B cell (primary cell): ENCODE measurements around the gene IL36A. TPM values are rescaled to one million over a fixed set of nuclear protein-coding genes. Genes with fewer than 3 reads are reported as not detected.

ENCODE experiments used
- ATAC-seq: fragments of 200-7000 bp; cut with Tn5 transposase; one replicate; pipeline ENCODE4 v1.10.0; 2021; ENCODE audit warnings: low read depth, mild to moderate bottlenecking, moderate number of reproducible peaks, moderate library complexity
- CTCF ChIA-PET: fragments of 350-600 bp; sonication (Branson Sonifier 250); formaldehyde crosslinking; loops from one replicate; lab custom pipeline; 2021; ENCODE audit warnings: antibody characterized with exemption, inconsistent platforms; lab: Charles Lee
- POLR2A ChIA-PET: fragments of 350-600 bp; sonication (Branson Sonifier 250); formaldehyde crosslinking; loops from one replicate; lab custom pipeline; 2021; ENCODE audit warnings: antibody characterized with exemption; lab: Charles Lee
- DNase-seq: peaks from one replicate; pipeline ENCODE4 v3.0.0; 2013
- H2AFZ ChIP-seq: 2 replicates; pipeline ENCODE4 v1.6.1; 2012; ENCODE audit warnings: mild to moderate bottlenecking, low read depth, low read length; ENCODE audit not compliant: insufficient read depth, poor library complexity, severe bottlenecking
- H3K27ac ChIP-seq, 2 donors: 1 replicate in 1 of 2; 2 replicates in 1 of 2; pipeline ENCODE4 v1.5.1; 2012 to 2013; ENCODE audit warnings: low read length in 2 of 2, mild to moderate bottlenecking in 2 of 2, moderate library complexity in 1 of 2
- H3K27me3 ChIP-seq, 4 experiments: fragments of 200-600 bp in 1 of 4; sonication (generic) in 1 of 4; replicated peaks in 1 of 4; 1 replicate in 2 of 4; 2 replicates in 2 of 4; pipeline versions ENCODE4 v1.6.1 to v1.7.0; 2013 to 2016; ENCODE audit warnings: low read length in 3 of 4, mild to moderate bottlenecking in 2 of 4, mixed read lengths in 1 of 4, moderate library complexity in 1 of 4; ENCODE audit not compliant: insufficient read depth in 4 of 4, control insufficient read depth in 3 of 4; ENCODE audit errors: control extremely low read depth in 1 of 4
- H3K36me3 ChIP-seq, 2 experiments: replicated peaks in 1 of 2; 1 replicate in 1 of 2; 2 replicates in 1 of 2; pipeline versions ENCODE4 v1.6.1 to v1.7.1; 2013; ENCODE audit warnings: low read length in 1 of 2; ENCODE audit not compliant: insufficient read depth in 2 of 2, control insufficient read depth in 1 of 2; ENCODE audit errors: control extremely low read depth in 1 of 2, extremely low read depth in 1 of 2
- H3K4me1 ChIP-seq, 2 donors: fragments of 200-600 bp in 1 of 2; sonication (generic) in 1 of 2; 1 replicate in 1 of 2; 2 replicates in 1 of 2; pipeline versions ENCODE4 v1.5.1 to v1.6.1; 2013 to 2017; ENCODE audit warnings: low read length in 2 of 2; ENCODE audit not compliant: control insufficient read depth in 2 of 2, insufficient read depth in 2 of 2
- H3K4me2 ChIP-seq: replicated peaks from 2 replicates; pipeline ENCODE3; 2012; ENCODE audit warnings: mild to moderate bottlenecking, low read depth, low read length; ENCODE audit not compliant: poor library complexity, severe bottlenecking
- H3K4me3 ChIP-seq, 5 experiments: fragments of 200-600 bp in 1 of 5; sonication (generic) in 1 of 5; 1 replicate in 3 of 5; 2 replicates in 2 of 5; pipeline versions ENCODE4 v1.5.1 to v1.7.0; 2011 to 2016; ENCODE audit warnings: low read length in 4 of 5, mild to moderate bottlenecking in 4 of 5, low read depth in 2 of 5, control low read depth in 1 of 5, moderate library complexity in 1 of 5; ENCODE audit not compliant: insufficient read depth in 1 of 5; ENCODE audit errors: control extremely low read depth in 1 of 5, extremely low read depth in 1 of 5
- H3K79me2 ChIP-seq: fragments of 200-600 bp; sonication (generic); one replicate; pipeline ENCODE4 v1.6.0; 2016; ENCODE audit warnings: low read length; ENCODE audit not compliant: control insufficient read depth, insufficient read depth
- H3K9ac ChIP-seq: fragments of 200-600 bp; sonication (generic); 2 replicates; pipeline ENCODE4 v1.6.1; 2017; ENCODE audit warnings: mild to moderate bottlenecking, low read length, moderate library complexity
- H3K9me3 ChIP-seq, 3 donors: one replicate each; pipeline versions ENCODE4 v1.6.1 to v1.7.1; 2013; ENCODE audit warnings: low read length in 2 of 3; ENCODE audit not compliant: control insufficient read depth in 2 of 3, insufficient read depth in 1 of 3; ENCODE audit errors: control extremely low read depth in 1 of 3
- H4K20me1 ChIP-seq: 2 replicates; pipeline ENCODE4 v1.6.0; 2012; ENCODE audit warnings: mild to moderate bottlenecking, low read length; ENCODE audit not compliant: insufficient read depth, control insufficient read depth, poor library complexity, severe bottlenecking
- H3K27ac Mint-ChIP-seq: one replicate; pipeline ENCODE4 v1.8.0; 2021; ENCODE audit warnings: mixed read lengths
- H3K27me3 Mint-ChIP-seq: one replicate; pipeline ENCODE4 v1.8.0; 2021; ENCODE audit warnings: mixed read lengths
- H3K4me1 Mint-ChIP-seq: one replicate; pipeline ENCODE4 v1.8.0; 2021; ENCODE audit warnings: mixed read lengths
- H3K4me3 Mint-ChIP-seq: one replicate; pipeline ENCODE4 v1.8.0; 2021; ENCODE audit warnings: mixed read lengths
- H3K9me3 Mint-ChIP-seq: one replicate; pipeline ENCODE4 v1.8.0; 2022; ENCODE audit warnings: mixed read lengths; ENCODE audit not compliant: insufficient read depth
- EZH2 ChIP-seq: IDR thresholded peaks from 2 replicates; pipeline ENCODE4 v1.6.1; 2012; ENCODE audit warnings: borderline replicate concordance, low read depth, mild to moderate bottlenecking, moderate library complexity, low read length; ENCODE audit not compliant: insufficient read depth, poor library complexity, severe bottlenecking
- WGBS: methylation state at CpG from one replicate; pipeline ENCODE4 v1.1.5; 2013; ENCODE audit warnings: missing lambda C conversion rate; ENCODE audit not compliant: insufficient coverage; 5-methylcytosine and 5-hydroxymethylcytosine counted together
- intact Hi-C: fragments of 100-400 bp; cut with micrococcal nuclease; formaldehyde crosslinking; loops from one replicate; pipeline ENCODE4 v1.10.0; 2022
- polyA plus RNA-seq: library from polyadenylated mRNA; depleted of rRNA; stranded (reverse); fragments of >200 nt; gene quantifications from 2 replicates; pipeline ENCODE4 v1.2.3, GENCODE V29; 2012
- total RNA-seq, 2 donors: library from RNA; stranded (reverse); fragments of 120-200 nt in 1 of 2; gene quantifications; 1 replicate in 1 of 2; 2 replicates in 1 of 2; pipeline versions ENCODE4 v1.2.3 to v1.2.4, GENCODE V29; 2013 to 2022
- TF ChIP-seq, protein P1 (sequence below): fragments of 200-600 bp; IDR thresholded peaks from one replicate; pipeline ENCODE4 v1.8.0; 2022; ENCODE audit warnings: antibody characterized with exemption, mild to moderate bottlenecking

Gene IL36A
- total and polyA plus RNA-seq, 2 donors (not counting 1 experiment from before 2014, with no cell fraction given), result not detected

DNA sequence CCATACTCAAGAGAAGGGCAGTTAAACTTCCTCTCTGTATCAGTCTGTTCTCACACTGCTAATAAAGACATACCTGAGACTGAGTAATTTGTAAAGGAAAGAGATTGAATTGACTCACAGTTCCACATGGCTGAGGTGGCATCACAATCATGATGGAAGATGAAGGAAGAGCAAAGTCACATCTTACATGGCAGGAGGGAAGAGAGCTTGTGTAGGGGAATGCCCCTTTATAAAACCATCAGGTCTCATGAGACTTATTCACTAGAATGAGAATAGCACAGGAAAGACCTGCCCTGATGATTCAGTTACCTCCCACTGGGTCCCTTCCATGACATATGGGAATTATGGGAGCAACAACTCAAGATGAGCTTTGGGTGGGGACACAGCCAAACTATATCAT lies 48.8 kb downstream of the IL36A start:
- Histone ChIP-seq H2AFZ (no peak overlapping the region), H3K79me2 (no peaks in the 10 kb centered on the region), H3K4me2 (no peak overlapping the region), H3K4me1 (no peaks in the 10 kb centered on the region), H3K27me3 (peaks cover 0 to 4% (median 0%) of the 10 kb centered on the region in 4 experiments), H3K27ac (no peak overlapping the region), H3K9ac (no peak overlapping the region), H3K36me3 (no peaks in the 10 kb centered on the region), H4K20me1 (no peaks in the 10 kb centered on the region), H3K9me3 (peaks cover 0 to 22% (median 17%) of the 10 kb centered on the region in 3 donors), H3K4me3 (no peak overlapping the region)
- CTCF ChIA-PET, result no interaction called here
- ATAC-seq (no peak), DNase-seq (no peak)
- no peak overlapping the region for H3K27ac Mint-ChIP-seq
- TF ChIP-seq EZH2, result no peak
- TF ChIP-seq, protein P1, sequence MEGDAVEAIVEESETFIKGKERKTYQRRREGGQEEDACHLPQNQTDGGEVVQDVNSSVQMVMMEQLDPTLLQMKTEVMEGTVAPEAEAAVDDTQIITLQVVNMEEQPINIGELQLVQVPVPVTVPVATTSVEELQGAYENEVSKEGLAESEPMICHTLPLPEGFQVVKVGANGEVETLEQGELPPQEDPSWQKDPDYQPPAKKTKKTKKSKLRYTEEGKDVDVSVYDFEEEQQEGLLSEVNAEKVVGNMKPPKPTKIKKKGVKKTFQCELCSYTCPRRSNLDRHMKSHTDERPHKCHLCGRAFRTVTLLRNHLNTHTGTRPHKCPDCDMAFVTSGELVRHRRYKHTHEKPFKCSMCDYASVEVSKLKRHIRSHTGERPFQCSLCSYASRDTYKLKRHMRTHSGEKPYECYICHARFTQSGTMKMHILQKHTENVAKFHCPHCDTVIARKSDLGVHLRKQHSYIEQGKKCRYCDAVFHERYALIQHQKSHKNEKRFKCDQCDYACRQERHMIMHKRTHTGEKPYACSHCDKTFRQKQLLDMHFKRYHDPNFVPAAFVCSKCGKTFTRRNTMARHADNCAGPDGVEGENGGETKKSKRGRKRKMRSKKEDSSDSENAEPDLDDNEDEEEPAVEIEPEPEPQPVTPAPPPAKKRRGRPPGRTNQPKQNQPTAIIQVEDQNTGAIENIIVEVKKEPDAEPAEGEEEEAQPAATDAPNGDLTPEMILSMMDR, result no peak
- POLR2A ChIA-PET, result no interaction called here
- no peak overlapping the region for H3K4me3 Mint-ChIP-seq
- no peaks in the 10 kb centered on the region for H3K4me1 Mint-ChIP-seq
- peaks cover 12% of the 10 kb centered on the region for H3K9me3 Mint-ChIP-seq
- peaks cover 25% of the 10 kb centered on the region for H3K27me3 Mint-ChIP-seq
- intact Hi-C loops, result no loop called here

DNA sequence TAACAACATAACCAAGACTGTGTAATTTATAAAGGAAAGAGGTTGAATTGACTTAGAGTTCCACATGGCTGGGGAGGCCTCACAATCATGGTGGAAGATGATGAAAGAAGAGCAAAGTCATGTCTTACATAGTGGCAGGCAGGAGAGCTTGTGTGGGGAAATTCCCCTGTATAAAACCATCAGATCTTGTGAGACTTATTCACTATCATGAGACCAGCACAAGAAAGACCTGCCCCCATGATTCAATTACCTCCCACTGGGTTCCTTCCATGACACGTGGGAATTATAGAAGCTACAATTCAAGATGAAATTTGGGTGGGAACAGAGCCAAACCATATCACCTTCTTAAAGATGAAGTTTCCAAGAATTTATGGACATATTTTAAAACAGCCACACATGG lies 51.3 kb downstream of the IL36A start:
- CTCF ChIA-PET, result no interaction called here

More for the DNA sequence above, 51.3 kb downstream of the IL36A start:
- intact Hi-C loops, result no loop called here
- peaks cover 12% of the 10 kb centered on the region for H3K9me3 Mint-ChIP-seq
- Histone ChIP-seq H3K9me3 (peaks cover 0 to 22% (median 8%) of the 10 kb centered on the region in 3 donors), H2AFZ (no peak overlapping the region), H3K4me2 (no peak overlapping the region), H3K27me3 (peaks cover 0 to 4% (median 0%) of the 10 kb centered on the region in 4 experiments), H4K20me1 (no peaks in the 10 kb centered on the region), H3K4me3 (no peak overlapping the region), H3K79me2 (no peaks in the 10 kb centered on the region), H3K4me1 (no peaks in the 10 kb centered on the region), H3K27ac (no peak overlapping the region), H3K9ac (no peak overlapping the region), H3K36me3 (no peaks in the 10 kb centered on the region)
- H3K4me1 Mint-ChIP-seq, result no peaks in the 10 kb centered on the region
- H3K27ac Mint-ChIP-seq, result no peak overlapping the region
- DNase-seq, result no peak
- WGBS, result no CpG with 5 or more reads among the region's 1 CpG
- POLR2A ChIA-PET, result no interaction called here
- no peak overlapping the region for H3K4me3 Mint-ChIP-seq
- no peak for ATAC-seq
- H3K27me3 Mint-ChIP-seq, result peaks cover 25% of the 10 kb centered on the region
- TF ChIP-seq, protein P1, result no peak
- no peak for TF ChIP-seq EZH2
